Upper lobe of left lung (tissue), 4 donors: Measurements from ENCODE around the gene SPDYE17.
"Not testable (repeated sequence)": the region's sequence is repeated elsewhere in the genome, so short reads cannot be mapped to it uniquely, and the experiment has no call there.

Experiments used
- CTCF ChIP-seq, 6 experiments: fragments of 450-650 bp in 4 of 6; fragments of 200-600 bp in 2 of 6; sonication (generic) in 2 of 6; IDR thresholded peaks; one replicate each; pipeline ENCODE4 v1.5.1; 2016 to 2019; ENCODE audit warnings: antibody characterized with exemption in 6 of 6
- EP300 ChIP-seq, 4 donors: sonication (generic); formaldehyde crosslinking; IDR thresholded peaks; one replicate each; pipeline ENCODE4 v1.5.1; 2017; ENCODE audit warnings: antibody characterized with exemption in 4 of 4, control low read depth in 2 of 4
- POLR2A ChIP-seq, 4 donors: fragments of 450-650 bp; IDR thresholded peaks; one replicate each; pipeline ENCODE4 v1.5.1; 2016 to 2017; ENCODE audit warnings: antibody characterized with exemption in 4 of 4, mild to moderate bottlenecking in 2 of 4

GRCh38 chr7:76972391-76972790, 59.8 kb downstream of the SPDYE17 start:
- TF ChIP-seq CTCF, POLR2A, EP300 (IDR thresholded peaks at IDR 0.05): not testable (repeated sequence)
